GM19395 (cell line): ENCODE results near the gene PARP11.

Experiments used
- ATAC-seq: cut with Tn5 transposase; IDR thresholded peaks from one replicate; pipeline ENCODE4 v1.9.1; 2021; ENCODE audit warnings: mild to moderate bottlenecking, moderate library complexity; ENCODE audit not compliant: unreplicated experiment

Gene PARP11

DNA sequence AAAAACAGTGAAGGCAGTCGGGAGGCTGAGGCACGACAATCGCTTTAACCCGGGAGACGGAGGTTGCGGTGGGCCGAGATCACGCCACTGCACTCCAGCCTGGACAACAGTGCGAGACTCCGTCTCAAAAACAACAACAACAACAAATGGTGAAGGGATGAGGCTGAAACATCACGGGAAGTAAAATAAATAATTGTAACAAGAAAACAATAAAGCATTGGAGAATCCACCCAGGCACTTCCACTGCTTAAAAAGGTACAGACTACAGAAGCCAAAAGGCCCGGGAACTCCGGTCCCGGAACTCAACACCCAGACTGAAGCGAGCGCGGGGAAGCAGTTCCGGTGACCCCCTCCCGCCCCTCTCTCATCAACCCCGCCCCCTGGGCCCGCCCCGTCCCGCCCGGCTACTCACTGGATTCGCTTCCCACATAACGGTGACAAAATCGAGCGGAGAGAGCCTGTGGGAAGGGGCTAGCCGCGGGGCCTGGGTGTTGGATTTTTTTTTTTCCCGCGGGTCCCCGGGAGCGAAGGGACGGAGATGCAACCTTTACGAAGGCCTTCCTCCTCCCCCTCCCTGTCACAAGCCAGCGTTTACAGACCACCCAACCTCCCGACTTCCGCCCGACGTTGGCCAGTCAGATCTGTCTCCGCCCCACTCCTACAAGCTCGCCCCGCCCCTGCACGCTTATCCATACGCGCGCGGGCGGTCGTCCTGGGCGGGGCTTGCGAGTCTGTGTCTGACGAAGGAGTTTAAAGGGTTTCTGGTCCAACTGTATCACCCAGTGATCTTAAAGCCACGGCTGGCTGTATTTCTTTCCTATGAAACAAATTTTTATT is at the start of gene PARP11:
PARP11 (minus strand) TSS at position 600 of the 837 bp plus-strand sequence; CDS start at position 430, 170 bp downstream.
- ATAC-seq, result peak; percentile 92

- ATAC-seq, result no peak
Measured at GRCh38 chr12:3922033-3922432, 48.8 kb upstream of the PARP11 start.

DNA sequence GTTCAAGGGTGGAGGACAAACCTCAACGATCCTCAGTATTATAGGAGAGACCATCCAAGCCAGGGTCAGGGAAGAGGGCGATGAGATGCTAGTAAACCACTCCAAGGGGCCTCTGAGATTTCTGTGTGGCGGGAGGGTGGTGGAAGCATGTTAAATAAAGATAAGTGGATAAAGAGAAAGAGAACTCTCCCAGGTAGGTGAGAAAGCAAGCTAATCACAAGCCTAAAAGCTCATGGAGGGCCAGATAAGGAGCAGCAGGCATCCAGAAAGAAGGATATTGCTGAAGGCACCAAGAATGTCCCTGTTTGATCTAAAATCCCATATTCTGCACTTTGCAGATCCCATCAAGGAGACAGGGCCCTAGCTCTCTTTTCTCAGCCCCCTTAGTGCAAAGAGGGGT is 48.3 kb upstream of the PARP11 start:
- ATAC-seq, result no peak

DNA sequence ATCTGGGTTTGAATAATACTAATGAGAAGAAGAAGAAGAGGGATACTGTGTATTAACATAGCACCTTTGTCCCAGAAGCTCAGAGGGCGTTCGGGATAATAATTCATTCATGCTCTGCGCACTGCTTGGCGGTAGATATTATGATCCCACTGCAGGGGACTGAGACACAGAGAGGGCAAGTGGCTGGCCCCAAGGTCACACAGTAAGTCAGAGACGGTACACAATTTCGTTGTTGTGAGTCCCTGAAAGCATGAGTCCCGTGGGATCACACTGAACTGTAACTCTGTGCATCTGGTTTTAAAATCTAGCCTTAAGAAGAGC is 47.9 kb upstream of the PARP11 start:
- no peak for ATAC-seq

DNA sequence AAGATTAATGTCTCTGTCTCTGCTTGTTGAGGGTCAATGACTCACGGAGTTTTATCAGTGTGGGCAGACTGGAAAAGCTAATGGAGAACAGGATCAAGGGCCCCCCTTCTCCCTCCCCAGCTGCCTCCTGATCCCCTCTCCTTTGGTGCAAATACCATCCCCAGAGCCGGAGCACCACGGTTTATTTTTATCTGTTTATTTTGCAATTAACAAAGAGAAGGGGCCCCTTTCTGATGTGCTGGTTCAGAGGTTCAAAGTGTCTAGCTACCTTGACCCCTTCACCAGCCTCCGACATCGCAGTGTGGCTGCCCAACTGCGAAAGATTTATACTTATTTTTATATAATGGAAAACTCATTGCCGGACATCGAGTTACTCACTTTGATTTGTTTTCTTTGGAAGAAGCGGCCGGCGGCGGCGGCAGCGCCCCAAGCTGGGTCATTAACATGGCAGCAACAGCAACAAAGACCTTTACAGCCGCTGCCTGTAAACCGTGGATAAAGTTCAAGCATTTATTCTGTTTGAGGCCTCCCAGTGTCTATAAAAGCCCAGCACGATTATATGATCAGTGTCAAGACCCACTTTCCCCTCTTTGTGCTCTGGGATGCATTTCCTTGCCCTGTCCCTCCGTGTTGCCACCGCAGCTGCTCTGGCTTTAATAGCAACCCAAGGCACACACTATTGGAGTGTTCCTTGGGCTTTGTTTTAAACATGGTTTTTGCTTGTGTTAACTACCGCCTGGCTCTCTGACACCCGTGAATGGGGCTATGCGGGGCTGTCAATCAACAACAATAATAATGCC is 47.4 kb upstream of the PARP11 start:
- ATAC-seq, result no peak

GRCh38 chr12:3913278-3913677 is 40.1 kb upstream of the PARP11 start:
- ATAC-seq, result no peak

- no peak for ATAC-seq
Measured at GRCh38 chr12:3912863-3913262, 39.7 kb upstream of the PARP11 start.

GRCh38 chr12:3911409-3911808 is 38.2 kb upstream of the PARP11 start:
- ATAC-seq, result no peak

DNA sequence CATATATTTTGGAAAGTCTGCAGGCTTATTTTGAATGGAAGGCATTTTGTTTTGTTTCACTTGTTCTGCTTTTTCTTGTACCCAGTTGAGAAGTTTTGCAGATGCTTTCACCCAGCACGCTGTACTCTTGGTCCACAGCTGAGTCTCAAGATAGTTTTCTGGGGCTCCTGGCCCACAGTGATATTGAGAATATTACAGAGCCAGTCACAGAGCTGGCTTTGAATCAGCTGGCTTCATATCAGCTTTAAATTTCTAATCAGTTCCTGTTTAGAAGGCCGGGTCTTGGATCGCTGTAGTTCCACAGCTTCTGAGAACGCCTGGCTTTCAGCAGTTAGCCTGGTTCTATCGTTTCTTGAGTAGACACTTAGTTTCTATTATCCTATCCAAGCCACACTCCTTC is 32.5 kb upstream of the PARP11 start:
- no peak for ATAC-seq

- ATAC-seq, result no peak
Measured at GRCh38 chr12:3904999-3905398, 31.8 kb upstream of the PARP11 start.

DNA sequence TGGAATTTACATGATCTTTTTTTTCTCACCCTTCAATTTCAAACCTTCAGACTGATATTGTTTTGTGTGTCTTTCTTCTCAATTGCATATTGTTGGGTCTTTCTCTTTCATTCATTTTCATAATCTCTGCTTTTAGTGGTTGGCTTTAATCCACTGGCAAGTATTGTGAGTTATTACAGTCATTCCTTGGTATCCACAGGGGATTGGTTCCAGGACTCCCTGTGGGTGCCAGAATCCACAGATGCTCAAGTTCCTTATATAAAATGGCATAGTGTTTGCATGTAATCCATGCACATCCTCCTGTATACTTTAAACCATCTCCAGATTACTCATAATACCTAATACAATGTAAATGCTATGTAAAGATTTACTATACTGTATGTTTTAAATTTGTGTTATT is 29.7 kb upstream of the PARP11 start:
- no peak for ATAC-seq

GRCh38 chr12:3901116-3901515 is 27.9 kb upstream of the PARP11 start:
- no peak for ATAC-seq

DNA sequence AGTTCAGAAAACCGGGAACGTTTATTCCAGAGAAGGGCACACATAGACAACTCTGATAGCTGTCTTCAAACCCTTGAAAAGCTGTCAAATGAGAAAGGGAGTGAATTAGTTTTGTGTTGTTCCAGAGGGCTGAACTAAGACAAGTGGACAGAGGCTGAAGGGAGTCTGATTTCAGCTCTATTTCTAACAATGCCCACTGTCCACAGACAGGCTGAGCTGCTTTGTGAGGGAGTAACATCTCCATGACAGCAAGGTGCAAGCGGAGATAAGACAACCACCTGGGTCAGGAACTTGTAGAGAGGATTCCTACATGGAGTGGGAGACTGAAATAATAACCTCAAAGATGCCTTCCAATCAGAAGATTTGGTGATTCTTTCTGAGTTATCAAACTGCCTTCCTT is 25.6 kb upstream of the PARP11 start:
- ATAC-seq, result no peak

DNA sequence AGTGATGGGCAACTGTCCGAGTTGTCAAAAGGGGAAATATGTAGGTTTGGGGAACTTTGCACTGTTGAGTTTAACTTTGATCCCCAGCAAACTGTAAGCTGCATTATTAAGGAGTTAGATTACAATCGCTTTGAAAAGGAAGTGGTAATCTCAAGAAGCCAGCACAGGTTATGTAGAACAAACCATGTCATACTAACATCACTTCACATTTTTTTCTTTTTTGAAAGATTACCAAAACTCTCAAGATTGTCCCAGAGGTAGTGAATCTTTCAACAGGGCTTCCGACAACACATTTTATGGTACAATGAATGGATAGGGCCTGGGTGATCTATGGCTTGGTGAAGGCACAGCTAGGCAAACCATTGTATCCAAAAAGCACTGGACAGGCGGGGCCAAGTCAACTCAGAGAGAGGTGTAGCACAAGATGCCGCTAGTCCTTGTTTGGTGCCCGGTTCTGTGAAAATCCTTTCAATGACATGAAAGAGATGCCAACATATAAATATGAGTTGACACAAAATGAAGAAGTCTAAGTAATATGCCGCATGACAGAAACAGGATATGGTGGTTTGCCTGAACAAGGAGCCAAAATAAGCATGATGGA is 24.3 kb upstream of the PARP11 start:
- no peak for ATAC-seq

GRCh38 chr12:3896801-3897351 is 23.7 kb upstream of the PARP11 start:
- ATAC-seq, result no peak

- no peak for ATAC-seq
Measured at GRCh38 chr12:3896356-3896755, 23.2 kb upstream of the PARP11 start.

DNA sequence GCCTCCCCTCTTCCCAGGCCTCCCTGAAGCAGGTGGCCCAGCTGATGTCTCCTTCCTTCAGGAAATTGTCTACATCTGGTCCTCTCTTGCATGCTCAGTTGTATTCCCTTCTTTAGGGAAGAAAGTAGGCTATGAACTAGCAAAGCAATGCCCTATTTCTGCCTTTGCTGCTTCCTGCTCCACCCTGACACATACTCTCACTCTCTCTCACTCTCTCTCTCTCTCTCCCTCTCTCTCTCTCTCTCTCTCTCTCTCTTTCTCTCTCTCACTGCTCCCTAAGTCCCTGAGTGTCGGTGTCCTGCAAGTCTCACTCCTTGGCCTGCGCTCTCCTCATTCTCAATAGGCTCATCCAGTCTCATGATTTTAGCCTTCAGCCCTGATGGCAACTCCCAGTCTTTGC is 19.4 kb upstream of the PARP11 start:
- no peak for ATAC-seq

DNA sequence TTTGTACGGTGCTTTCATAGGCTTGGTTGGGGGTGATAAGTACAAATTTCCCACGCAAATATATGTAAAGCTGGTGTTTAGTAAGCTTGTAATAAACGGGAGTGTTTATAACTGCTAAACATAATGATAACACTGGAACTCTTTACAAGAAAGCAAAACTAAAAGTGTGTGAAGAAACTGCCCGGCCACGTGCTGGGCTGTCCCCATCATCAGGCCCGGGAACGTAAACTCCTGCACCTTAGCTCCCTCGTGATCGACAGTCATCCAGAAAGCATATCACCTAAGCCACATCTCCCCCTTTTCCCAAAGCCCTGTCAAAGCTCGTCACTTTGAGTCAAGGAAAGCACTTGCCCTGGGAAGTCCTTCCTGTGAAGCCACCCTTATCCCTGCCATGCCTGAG is 18.0 kb upstream of the PARP11 start:
- no peak for ATAC-seq

GRCh38 chr12:3888659-3889058 is 15.5 kb upstream of the PARP11 start:
- no peak for ATAC-seq

DNA sequence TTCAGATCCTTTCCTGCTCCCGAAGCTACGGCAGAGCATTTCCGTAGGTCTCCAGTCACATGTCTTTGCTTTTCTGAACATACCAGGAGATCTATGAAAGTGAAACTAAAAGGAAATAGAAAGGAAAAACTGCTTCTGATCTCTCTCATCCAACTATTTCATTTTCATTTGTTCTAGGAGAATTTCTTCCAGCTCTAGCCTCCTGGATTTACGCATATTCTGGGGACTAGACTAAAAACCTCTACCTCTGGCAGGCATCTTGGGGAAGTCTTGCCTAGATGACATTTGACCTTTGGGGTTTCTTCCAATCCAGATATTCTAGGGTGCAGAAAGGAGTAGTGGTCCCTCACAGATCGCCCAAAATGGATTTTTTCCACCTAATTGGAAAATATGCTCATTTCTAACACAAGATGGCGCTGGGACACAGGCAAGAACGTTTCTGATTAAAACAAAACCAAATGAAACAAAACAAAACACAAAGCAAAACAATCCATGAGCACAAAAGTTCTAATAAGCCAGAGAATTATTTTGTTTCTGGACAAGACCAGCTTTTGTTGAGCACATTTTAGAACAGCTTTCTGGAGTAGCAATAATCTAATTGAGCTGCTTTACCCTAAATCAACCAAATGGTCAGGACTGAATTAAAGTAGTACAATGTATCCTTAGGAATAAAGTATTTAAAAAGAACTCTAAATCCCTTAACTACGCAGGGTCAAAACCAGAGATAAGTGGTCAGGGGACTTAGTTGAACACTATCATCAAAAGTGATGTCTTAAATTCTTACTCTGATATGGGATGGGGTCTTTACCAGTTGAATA is 12.3 kb upstream of the PARP11 start:
- no peak for ATAC-seq

GRCh38 chr12:3884671-3885070 is 11.5 kb upstream of the PARP11 start:
- ATAC-seq, result no peak
